ENCODE results near the gene CHP2. TPM values are rescaled to one million over a fixed set of nuclear protein-coding genes. Genes with fewer than 3 reads are reported as not detected.

Gene CHP2
- polyA plus RNA-seq, 10 donors, result 0.07 to 4.2 (median 0.14) TPM; not detected in 3

Other genes starting within 250 kb of the CHP2 start
- gene GGA2, start 244.5 kb upstream of the CHP2 start, polyA plus RNA-seq (ENCODE audit: insufficient read length in 10 of 10), result 100 to 1,000 TPM in 6 of 10 donors, 10 to 100 TPM in 4; 78.5 to 139 (median 102) TPM
- 10 to 100 TPM; 11.9 to 21.0 (median 16.6) TPM for gene EARS2, start 197.7 kb upstream of the CHP2 start, polyA plus RNA-seq (ENCODE audit: insufficient read length in 10 of 10)
- gene UBFD1, start 197.3 kb upstream of the CHP2 start, polyA plus RNA-seq (ENCODE audit: insufficient read length in 10 of 10), result 10 to 100 TPM; 56.2 to 74.5 (median 65.7) TPM
- gene NDUFAB1, start 158.7 kb upstream of the CHP2 start, polyA plus RNA-seq (ENCODE audit: insufficient read length in 10 of 10), result 100 to 1,000 TPM in 1 of 10 donors, 10 to 100 TPM in 9; 89.1 to 112 (median 96.6) TPM
- gene PALB2, start 113.7 kb upstream of the CHP2 start, polyA plus RNA-seq (ENCODE audit: insufficient read length in 10 of 10), result 10 to 100 TPM in 5 of 10 donors, 1 to 10 TPM in 5; 7.2 to 13.8 (median 10.0) TPM
- gene DCTN5, start 113.6 kb upstream of the CHP2 start, polyA plus RNA-seq (ENCODE audit: insufficient read length in 10 of 10), result 10 to 100 TPM; 35.7 to 46.4 (median 43.1) TPM
- gene PLK1, start 76.1 kb upstream of the CHP2 start, polyA plus RNA-seq (ENCODE audit: insufficient read length in 10 of 10), result 10 to 100 TPM in 6 of 10 donors, 1 to 10 TPM in 4; 8.0 to 17.2 (median 12.0) TPM
- gene ERN2, start 41.8 kb upstream of the CHP2 start, polyA plus RNA-seq (ENCODE audit: insufficient read length in 10 of 10), result under 1 TPM in 5 of 10 donors, not detected in 5; 0.05 to 0.19 (median 0.08) TPM
- 1 to 10 TPM; 1.2 to 3.6 (median 1.7) TPM for gene PRKCB, start 81.0 kb downstream of the CHP2 start, polyA plus RNA-seq (ENCODE audit: insufficient read length in 10 of 10)

Data from muscle of back (tissue), 10 donors.